Aorta (tissue), 5 donors: Measurements from ENCODE around the gene ERBB2. TPM values are rescaled to one million over a fixed set of nuclear protein-coding genes. Genes with fewer than 3 reads are reported as not detected.
"Not testable (repeated sequence)": the region's sequence is repeated elsewhere in the genome, so short reads cannot be mapped to it uniquely, and the experiment has no call there.

Experiments
- ATAC-seq: fragments of 200-7000 bp; cut with Tn5 transposase; one replicate; pipeline ENCODE4 v1.9.1; 2022; ENCODE audit warnings: moderate library complexity; ENCODE audit not compliant: low FRiP score
- DNase-seq, 2 donors: peaks; one replicate each; pipeline ENCODE4 v3.0.0-alpha.2; 2020
- H3K27ac ChIP-seq, 2 donors: one replicate each; pipeline ENCODE4 v1.5.1; 2013; ENCODE audit warnings: low read length in 2 of 2, mild to moderate bottlenecking in 2 of 2, moderate library complexity in 2 of 2, control low read depth in 1 of 2, inconsistent platforms in 1 of 2, low read depth in 1 of 2
- H3K27me3 ChIP-seq, 2 donors: one replicate each; pipeline ENCODE4 v1.6.1; 2013; ENCODE audit warnings: control low read depth in 1 of 2, low read length in 1 of 2, mild to moderate bottlenecking in 1 of 2, moderate library complexity in 1 of 2; ENCODE audit not compliant: insufficient read depth in 2 of 2, control insufficient read depth in 1 of 2
- H3K36me3 ChIP-seq, 2 donors: one replicate each; pipeline ENCODE4 v1.6.1; 2013; ENCODE audit warnings: control low read depth in 1 of 2, low read length in 1 of 2, mild to moderate bottlenecking in 1 of 2; ENCODE audit not compliant: insufficient read depth in 2 of 2, control insufficient read depth in 1 of 2
- H3K4me1 ChIP-seq, 2 donors: one replicate each; pipeline ENCODE4 v1.6.1; 2013; ENCODE audit warnings: low read length in 2 of 2, control low read depth in 1 of 2, mild to moderate bottlenecking in 1 of 2, moderate library complexity in 1 of 2; ENCODE audit not compliant: insufficient read depth in 2 of 2, control insufficient read depth in 1 of 2
- H3K4me3 ChIP-seq, 2 donors: one replicate each; pipeline ENCODE4 v1.5.1; 2013; ENCODE audit warnings: low read length in 2 of 2, control low read depth in 1 of 2, mild to moderate bottlenecking in 1 of 2
- H3K9me3 ChIP-seq: one replicate; pipeline ENCODE4 v1.6.1; 2013; ENCODE audit warnings: mild to moderate bottlenecking, low read length; ENCODE audit not compliant: control insufficient read depth
- WGBS, 2 donors: extraction: QIAGEN DNeasy Blood & Tissue Kit; methylation state at CpG; one replicate each; pipeline ENCODE4 v1.1.7; 2013; 5-methylcytosine and 5-hydroxymethylcytosine counted together
- intact Hi-C, 2 donors: fragments of 100-400 bp; cut with DNase I; formaldehyde crosslinking; loops; one replicate each; pipeline versions ENCODE4 v1.14.2 to v1.15.0; 2022
- polyA plus RNA-seq, 2 donors: library from polyadenylated mRNA; stranded (reverse); fragments of 200-250 nt; gene quantifications; one replicate each; pipeline ENCODE4 v1.2.3, GENCODE V29; 2013
- total RNA-seq, 2 donors: library from RNA; stranded (reverse); fragmentation: NEBNext Ultra II Directional; extraction: Animal tissue kit (Norgen Biotek cat#: 25700); gene quantifications; one replicate each; pipeline ENCODE4 v1.2.1, GENCODE V29; 2021
- donor health status: healthy with polysubstance abuse.
- donor health status: Bipolar disorder and iron deficiency.
- donor health status: DM: no; HTN: no; CAD: no.
- donor health status: DM: no; HTN: no; CAD: no.
- donor health status: DM: yes; HTN: yes; CAD: no.

The ERBB2 gene
- total and polyA plus RNA-seq, 4 donors: 22.7 to 74.0 (median 59.1) TPM

DNA sequence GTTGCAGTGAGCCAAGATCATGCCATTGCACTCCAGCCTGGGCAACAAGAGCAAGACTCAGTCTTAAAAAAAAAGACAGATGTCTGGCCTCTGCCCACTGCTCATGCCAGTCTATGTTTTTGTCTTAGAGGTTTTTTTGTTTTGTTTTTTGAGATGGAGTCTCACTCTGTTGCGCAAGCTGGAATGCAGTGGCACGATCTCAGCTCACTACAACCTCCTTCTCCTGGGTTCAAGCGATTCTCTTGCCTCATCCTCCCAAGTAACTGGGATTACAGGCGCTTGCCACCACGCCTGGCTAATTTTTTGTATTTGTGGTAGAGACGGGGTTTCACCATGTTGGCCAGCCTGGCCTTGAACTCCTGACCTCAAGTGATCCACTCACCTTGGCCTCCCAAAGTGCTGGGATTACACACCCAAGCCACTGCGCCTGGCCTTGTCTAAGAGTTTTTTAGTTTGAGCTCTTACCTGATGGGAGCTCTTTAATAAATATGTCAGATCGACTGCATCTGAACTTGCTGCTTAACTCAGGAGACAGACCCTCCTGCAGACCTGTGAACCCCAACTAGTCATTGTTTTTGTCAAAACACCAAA is 48.7 kb downstream of the ERBB2 start:
- DNase-seq: peak in 1 of 2 donors; percentile 14
- ATAC-seq, H3K27me3 ChIP-seq, H3K4me3 ChIP-seq, H3K9me3 ChIP-seq, H3K4me1 ChIP-seq, H3K27ac ChIP-seq, intact Hi-C loops, H3K36me3 ChIP-seq: not testable (repeated sequence)
- 90 to 96% methylated on average over 8 of the region's 8 CpGs for WGBS, 2 donors

DNA sequence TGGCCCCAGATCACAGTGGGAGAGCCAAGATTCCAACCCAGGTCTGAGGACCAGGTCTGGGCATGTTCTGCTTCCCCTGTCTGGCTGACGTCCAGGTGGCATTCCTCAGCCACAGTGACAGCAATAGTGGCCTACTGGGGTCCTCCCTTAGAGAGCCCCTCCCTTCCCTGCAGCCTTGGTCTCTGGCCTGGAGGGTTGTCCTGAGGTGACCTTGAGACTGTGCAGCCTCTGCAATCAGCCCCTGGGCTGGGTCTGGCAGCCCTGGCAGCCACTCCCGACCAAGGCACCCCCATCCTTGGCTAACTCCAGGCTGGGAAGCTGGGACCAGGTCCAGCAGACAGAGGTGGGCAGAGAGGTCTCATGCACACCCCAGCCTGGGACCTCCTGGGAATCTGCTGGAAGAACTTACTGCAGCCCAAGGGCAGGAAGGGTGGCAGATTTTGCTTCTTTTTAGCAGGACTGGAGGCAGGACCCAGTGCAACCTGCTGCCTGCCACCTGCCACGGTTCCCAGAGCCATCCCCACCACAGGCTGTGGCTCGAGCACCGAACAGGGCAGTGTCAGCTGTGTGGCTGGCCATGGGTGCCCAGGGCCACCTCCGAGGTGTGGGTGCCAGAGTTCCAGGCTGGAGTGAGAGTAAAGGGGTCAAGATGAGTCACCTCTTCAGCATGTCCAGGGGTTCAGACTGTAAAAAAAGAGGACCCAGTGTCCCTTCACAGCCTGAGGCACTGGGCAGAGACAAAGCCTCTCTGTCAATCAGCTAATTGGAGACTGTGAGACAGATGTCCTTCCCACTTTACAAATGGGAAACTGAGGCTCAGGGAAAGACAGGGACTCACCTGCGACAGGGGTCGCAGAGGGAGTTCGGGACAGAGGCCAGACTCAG is 50.5 kb downstream of the ERBB2 start:
- no peak overlapping the region for H3K4me3 ChIP-seq
- WGBS, 2 donors: 27 to 32% methylated on average over 9 of the region's 9 CpGs
- H3K4me1 ChIP-seq: no peaks in the 10 kb centered on the region
- intact Hi-C loops: loop anchor here in 1 of 2 donors (5.0 kb wide), 1 partner anchor 113 kb away; the partner anchor contains the start of gene STARD3
- H3K36me3 ChIP-seq: no peaks in the 10 kb centered on the region
- ATAC-seq: no peak
- DNase-seq: peak in 1 of 2 donors; percentile 50
- no peak overlapping the region for H3K27ac ChIP-seq
- H3K27me3 ChIP-seq: no peaks in the 10 kb centered on the region
- H3K9me3 ChIP-seq: no peaks in the 10 kb centered on the region

DNA sequence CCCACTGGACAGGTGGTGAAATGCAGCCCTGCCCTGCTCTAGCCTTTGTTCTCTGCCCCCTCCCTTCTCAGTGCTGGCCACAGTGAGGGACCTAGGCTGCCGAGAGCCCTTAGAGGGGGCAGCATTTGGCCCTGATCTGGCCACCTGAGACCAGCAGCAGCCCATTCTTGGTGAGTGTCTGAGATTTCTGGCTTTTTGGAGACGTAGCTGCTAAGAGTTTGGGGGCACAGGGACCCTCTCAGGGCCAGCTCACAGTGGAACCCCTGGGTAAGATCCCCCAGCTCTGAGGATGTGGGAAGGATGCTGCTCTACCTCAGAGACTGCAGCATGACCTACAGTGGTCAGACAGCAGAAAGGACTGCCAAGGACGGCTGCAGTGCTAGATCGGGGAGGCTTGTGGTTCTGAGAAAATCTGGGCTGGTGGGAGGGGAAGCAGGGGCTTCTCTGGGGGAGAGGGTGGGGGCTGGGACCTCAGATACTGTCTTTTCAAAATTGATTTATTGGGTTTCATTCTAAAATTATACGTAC is 51.2 kb downstream of the ERBB2 start:
- 23 to 27% methylated on average over 5 of the region's 5 CpGs for WGBS, 2 donors
- no peak for ATAC-seq
- H3K36me3 ChIP-seq: no peaks in the 10 kb centered on the region
- no peak overlapping the region for H3K27ac ChIP-seq
- H3K9me3 ChIP-seq: no peaks in the 10 kb centered on the region
- no peak overlapping the region for H3K4me3 ChIP-seq
- no peaks in the 10 kb centered on the region for H3K27me3 ChIP-seq
- H3K4me1 ChIP-seq: no peaks in the 10 kb centered on the region
- intact Hi-C loops: loop anchor here in 1 of 2 donors (5.0 kb wide), 1 partner anchor 114 kb away; the partner anchor contains the start of gene STARD3
- DNase-seq: peak in 1 of 2 donors; percentile 20

DNA sequence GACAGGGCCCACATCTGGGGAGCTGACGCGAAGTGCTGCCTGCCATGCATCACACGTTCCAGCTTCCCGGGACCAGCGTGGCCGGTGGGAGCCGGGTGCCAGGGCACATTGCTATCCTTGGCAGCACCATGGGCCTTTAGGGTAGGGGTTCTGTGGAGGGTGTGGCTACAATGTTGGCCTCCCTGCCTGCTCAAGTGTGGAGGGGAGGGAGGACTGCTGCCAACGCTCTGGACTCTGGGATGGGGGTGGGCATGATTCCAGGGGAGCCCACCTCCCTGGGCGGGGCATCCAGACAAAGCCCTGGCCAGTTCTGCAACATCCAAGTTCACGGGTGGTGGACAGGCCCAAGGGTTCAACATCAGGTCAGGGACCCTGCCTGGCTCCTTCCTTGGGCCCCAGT is 51.8 kb downstream of the ERBB2 start:
- Histone ChIP-seq H3K4me1 (no peaks in the 10 kb centered on the region), H3K27me3 (no peaks in the 10 kb centered on the region), H3K9me3 (no peaks in the 10 kb centered on the region), H3K4me3 (no peak overlapping the region), H3K36me3 (no peaks in the 10 kb centered on the region), H3K27ac (no peak overlapping the region)
- intact Hi-C loops: loop anchor here in 1 of 2 donors (5.0 kb wide), 1 partner anchor 114 kb away; the partner anchor contains the start of gene STARD3
- peak in 1 of 2 donors; percentile 59 for DNase-seq
- no peak for ATAC-seq
- WGBS, 2 donors: 4 to 5% methylated on average over 10 of the region's 10 CpGs

DNA sequence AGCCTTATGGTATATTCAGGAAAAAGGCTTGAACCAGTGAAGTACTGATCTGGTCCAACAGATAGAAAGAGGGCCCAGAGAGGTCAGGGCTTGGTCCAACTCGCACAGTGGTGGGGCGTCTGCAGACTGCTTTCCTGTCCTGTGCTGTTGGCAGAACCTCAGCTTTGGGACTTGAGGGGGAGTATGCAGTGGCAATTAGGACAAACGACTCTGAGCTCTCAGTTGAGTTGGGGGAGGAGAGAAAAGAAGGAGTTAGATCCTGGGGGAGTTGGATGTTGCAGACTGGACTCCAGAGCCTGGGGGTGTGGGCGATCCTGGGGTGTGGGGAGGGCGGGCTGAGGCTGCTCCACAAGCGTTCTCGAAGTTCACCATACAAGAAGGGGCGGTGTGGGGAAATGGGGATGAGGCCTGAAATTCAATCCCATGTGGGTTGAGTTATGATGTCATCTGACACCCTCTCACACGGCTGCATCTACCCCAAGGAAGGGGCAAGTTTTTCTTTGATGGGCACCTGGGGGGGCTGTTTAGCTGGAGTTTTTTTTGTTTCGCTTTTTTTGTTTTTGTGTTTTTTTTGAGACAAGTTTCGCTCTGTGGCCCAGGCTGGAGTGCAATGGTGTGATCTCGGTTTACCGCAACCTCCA is 52.5 kb downstream of the ERBB2 start:
- no peaks in the 10 kb centered on the region for H3K27me3 ChIP-seq
- no peaks in the 10 kb centered on the region for H3K4me1 ChIP-seq
- H3K36me3 ChIP-seq: no peaks in the 10 kb centered on the region
- ATAC-seq (no peak), DNase-seq (no peak)
- H3K27ac ChIP-seq: no peak overlapping the region
- no peaks in the 10 kb centered on the region for H3K9me3 ChIP-seq
- WGBS, 2 donors: 81 to 83% methylated on average over 13 of the region's 13 CpGs
- intact Hi-C loops: loop anchor here in 1 of 2 donors (5.0 kb wide), 1 partner anchor 115 kb away; the partner anchor contains the start of gene STARD3
- H3K4me3 ChIP-seq: no peak overlapping the region

DNA sequence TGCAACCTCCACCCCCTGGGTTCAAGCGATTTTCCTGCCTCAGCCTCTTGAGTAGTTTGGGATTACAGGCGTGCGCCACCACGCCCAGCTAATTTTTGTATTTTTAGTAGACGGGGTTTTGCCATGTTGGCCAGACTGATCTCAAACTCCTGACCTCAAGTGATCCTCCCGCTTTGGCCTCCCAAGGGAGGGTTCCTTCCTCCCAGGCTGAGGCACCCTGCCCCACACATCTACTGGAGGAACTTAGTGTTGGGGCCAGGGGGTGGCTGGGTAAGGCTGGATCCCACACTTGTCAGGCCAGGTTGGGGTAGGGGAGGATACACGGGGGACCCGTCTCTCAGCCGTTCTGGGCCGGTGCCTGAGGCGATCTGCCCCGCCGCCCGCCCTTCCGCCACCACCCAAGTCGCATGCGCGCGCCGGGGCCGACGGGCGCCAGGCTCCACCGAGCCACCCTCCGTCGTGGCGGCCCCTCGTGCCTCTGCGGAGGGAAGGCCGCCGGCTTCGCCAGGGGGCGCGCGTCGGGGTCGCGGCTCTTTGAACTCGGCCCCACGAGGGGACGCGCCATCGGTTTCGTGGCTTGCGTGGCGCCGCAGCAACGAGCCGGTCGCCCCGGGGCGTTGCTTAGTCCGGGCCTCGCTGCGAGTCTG is 53.8 kb downstream of the ERBB2 start:
- Histone ChIP-seq H3K4me3 (peak overlapping the region; percentile 20 to 67), H3K4me1 (no peaks in the 10 kb centered on the region), H3K36me3 (no peaks in the 10 kb centered on the region), H3K27ac (peak overlapping the region in 1 of 2 donors; percentile 62), H3K9me3 (no peaks in the 10 kb centered on the region), H3K27me3 (no peaks in the 10 kb centered on the region)
- ATAC-seq (peak; percentile 64), DNase-seq (peak; percentile 72 to 88)
- 4 to 5% methylated on average over 51 to 55 of the region's 55 CpGs for WGBS, 2 donors
- intact Hi-C loops: loop anchor here in 1 of 2 donors (1.0 to 5.0 kb wide), 4 partner anchors 23 to 135 kb away; partner anchors contain the start of genes MIEN1 and STARD3

DNA sequence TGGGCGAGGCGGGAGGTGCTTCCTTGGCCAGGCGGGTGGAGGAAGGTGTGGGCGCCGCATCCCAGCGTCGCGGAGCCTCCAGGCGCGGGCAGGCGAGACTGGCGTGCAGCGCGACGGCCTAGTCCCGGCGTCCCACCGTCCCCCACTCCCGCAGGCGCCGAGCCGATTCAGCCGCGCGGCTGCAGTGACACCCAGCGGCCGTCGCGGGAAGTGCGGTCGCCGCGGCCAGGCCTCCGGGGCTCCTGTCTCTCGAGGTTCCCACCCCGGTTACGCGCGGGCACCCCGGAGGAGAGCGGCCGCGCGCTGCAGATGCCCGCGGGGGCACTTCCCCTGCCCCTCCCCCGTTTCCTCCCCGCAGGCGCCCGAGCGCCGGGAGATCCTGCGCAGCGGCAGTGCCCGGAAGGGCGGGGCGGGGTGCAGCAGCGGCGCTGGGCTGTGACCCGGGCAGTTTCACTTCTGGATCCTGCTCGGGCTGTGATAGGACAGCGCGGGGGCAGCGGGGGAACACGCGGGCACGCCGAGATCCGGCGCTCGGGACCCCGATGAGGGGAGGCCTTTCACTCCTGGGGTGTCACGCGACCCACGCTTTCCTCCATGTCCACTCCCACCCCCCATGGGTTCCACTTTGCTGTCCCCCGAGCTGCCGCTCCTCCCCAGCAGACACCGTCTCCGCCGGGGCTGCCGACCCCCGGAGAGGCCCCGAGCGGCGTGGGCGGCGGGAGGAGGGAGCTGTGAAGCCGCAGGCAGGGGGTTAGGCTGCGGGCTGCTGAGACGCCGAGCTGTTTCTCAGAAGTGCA is 54.5 kb downstream of the ERBB2 start:
- 0 to 1% methylated on average over 60 to 91 of the region's 91 CpGs for WGBS, 2 donors
- no peaks in the 10 kb centered on the region for H3K27me3 ChIP-seq
- H3K9me3 ChIP-seq: no peaks in the 10 kb centered on the region
- H3K36me3 ChIP-seq: no peaks in the 10 kb centered on the region
- H3K4me1 ChIP-seq: no peaks in the 10 kb centered on the region
- DNase-seq (peak; percentile 97 to 98), ATAC-seq (peak; percentile 95)
- peak overlapping the region; percentile 42 to 67 for H3K4me3 ChIP-seq
- peak overlapping the region; percentile 49 to 62 for H3K27ac ChIP-seq
- intact Hi-C loops: loop anchor here in 1 of 2 donors (1.0 to 5.0 kb wide), 4 partner anchors 24 to 136 kb away; partner anchors contain the start of genes MIEN1 and STARD3
